H9 (cell line): ENCODE results near the gene TBX15. TPM values are rescaled to one million over a fixed set of nuclear protein-coding genes. Genes with fewer than 3 reads are reported as not detected.

Experiments used
- DNase-seq: peaks from one replicate; pipeline ENCODE4 v3.0.0-alpha.2; 2017
- H2AFZ ChIP-seq: one replicate; pipeline ENCODE4 v1.6.1; 2013; ENCODE audit warnings: mild to moderate bottlenecking, low read length, control low read depth, moderate library complexity
- H2AK5ac ChIP-seq: 2 replicates; pipeline ENCODE4 v1.6.1; 2013; ENCODE audit warnings: low read length, control low read depth, mixed read lengths; ENCODE audit not compliant: insufficient read length
- H2BK120ac ChIP-seq: one replicate; pipeline ENCODE4 v1.6.1; 2013; ENCODE audit warnings: low read depth, mild to moderate bottlenecking, low read length, control low read depth, inconsistent platforms; ENCODE audit not compliant: poor library complexity, severe bottlenecking
- H2BK12ac ChIP-seq: 2 replicates; pipeline ENCODE4 v1.6.1; 2013; ENCODE audit warnings: low read length, control low read depth, mixed read lengths, low read depth; ENCODE audit not compliant: insufficient read length
- H2BK15ac ChIP-seq: 2 replicates; pipeline ENCODE4 v1.6.1; 2013; ENCODE audit warnings: low read depth, low read length, control low read depth
- H2BK20ac ChIP-seq: one replicate; pipeline ENCODE4 v1.6.1; 2013; ENCODE audit warnings: low read depth, mild to moderate bottlenecking, low read length, control low read depth, inconsistent platforms; ENCODE audit not compliant: poor library complexity, severe bottlenecking
- H2BK5ac ChIP-seq: 2 replicates; pipeline ENCODE4 v1.6.1; 2013; ENCODE audit warnings: low read length, control low read depth, mixed read lengths; ENCODE audit not compliant: insufficient read length
- H3K14ac ChIP-seq: 2 replicates; pipeline ENCODE4 v1.6.1; 2013; ENCODE audit warnings: low read length, control low read depth; ENCODE audit not compliant: insufficient read depth
- H3K18ac ChIP-seq: 2 replicates; pipeline ENCODE4 v1.6.1; 2013; ENCODE audit warnings: low read depth, mild to moderate bottlenecking, mixed read lengths, low read length, control low read depth; ENCODE audit not compliant: insufficient read length
- H3K23ac ChIP-seq: 2 replicates; pipeline ENCODE4 v1.6.1; 2013; ENCODE audit warnings: low read length, control low read depth, mixed read lengths, low read depth; ENCODE audit not compliant: insufficient read length
- H3K23me2 ChIP-seq: 2 replicates; pipeline ENCODE4 v1.6.1; 2013; ENCODE audit warnings: low read depth, mild to moderate bottlenecking, mixed read lengths, low read length, control low read depth; ENCODE audit not compliant: insufficient read length, poor library complexity, severe bottlenecking
- H3K27ac ChIP-seq: 2 replicates; pipeline ENCODE4 v1.5.1; 2013; ENCODE audit warnings: low read length, control low read depth, mixed read lengths, low read depth; ENCODE audit not compliant: insufficient read length
- H3K27me3 ChIP-seq: 2 replicates; pipeline ENCODE4 v1.6.1; 2013; ENCODE audit warnings: low read length, control low read depth, inconsistent platforms; ENCODE audit not compliant: insufficient read depth
- H3K4ac ChIP-seq: 2 replicates; pipeline ENCODE4 v1.6.1; 2013; ENCODE audit warnings: low read depth, mild to moderate bottlenecking, control low read depth, inconsistent platforms, low read length, moderate library complexity
- H3K4me1 ChIP-seq: 2 replicates; pipeline ENCODE4 v1.6.1; 2013; ENCODE audit warnings: low read length, control low read depth, inconsistent platforms; ENCODE audit not compliant: insufficient read depth
- H3K4me2 ChIP-seq: 2 replicates; pipeline ENCODE4 v1.6.1; 2013; ENCODE audit warnings: low read length, control low read depth, mixed read lengths; ENCODE audit not compliant: insufficient read length, insufficient read depth
- H3K56ac ChIP-seq: 2 replicates; pipeline ENCODE4 v1.6.1; 2013; ENCODE audit warnings: low read depth, mild to moderate bottlenecking, mixed read lengths, low read length, control low read depth; ENCODE audit not compliant: insufficient read length
- H3K79me1 ChIP-seq: 2 replicates; pipeline ENCODE4 v1.6.1; 2013; ENCODE audit warnings: low read depth, mild to moderate bottlenecking, moderate library complexity, low read length, control low read depth, inconsistent platforms; ENCODE audit not compliant: insufficient read depth, poor library complexity, severe bottlenecking
- H3K79me2 ChIP-seq: 2 replicates; pipeline ENCODE4 v1.6.1; 2013; ENCODE audit warnings: low read length, control low read depth, inconsistent platforms; ENCODE audit not compliant: insufficient read depth
- H3K9ac ChIP-seq: 2 replicates; pipeline ENCODE4 v1.6.1; 2013; ENCODE audit warnings: low read length, control low read depth, mixed read lengths; ENCODE audit not compliant: insufficient read length; ENCODE audit errors: extremely low read depth
- H3K9me3 ChIP-seq: one replicate; pipeline ENCODE4 v1.6.1; 2013; ENCODE audit warnings: low read depth, low read length, inconsistent platforms; ENCODE audit not compliant: control insufficient read depth
- H3T11ph ChIP-seq: one replicate; pipeline ENCODE4 v1.6.1; 2013; ENCODE audit warnings: mild to moderate bottlenecking, low read length, control low read depth, inconsistent platforms
- H4K20me1 ChIP-seq: one replicate; pipeline ENCODE4 v1.6.1; 2013; ENCODE audit not compliant: control insufficient read depth, insufficient read length, insufficient read depth
- H4K5ac ChIP-seq: 2 replicates; pipeline ENCODE4 v1.6.1; 2013; ENCODE audit warnings: low read depth, mild to moderate bottlenecking, mixed read lengths, low read length, control low read depth; ENCODE audit not compliant: insufficient read length
- H4K8ac ChIP-seq: replicated peaks from 2 replicates; pipeline ENCODE4 v1.6.1; 2013; ENCODE audit warnings: low read length, control low read depth, mixed read lengths, low read depth; ENCODE audit not compliant: insufficient read length
- H4K91ac ChIP-seq: 2 replicates; pipeline ENCODE4 v1.6.1; 2013; ENCODE audit warnings: low read depth, mild to moderate bottlenecking, moderate library complexity, mixed read lengths, low read length, control low read depth; ENCODE audit not compliant: insufficient read length
- H3K27ac Mint-ChIP-seq, 3 experiments: 2 replicates in 2 of 3; 3 replicates in 1 of 3; pipeline ENCODE4 v1.8.0; 2020 to 2021; ENCODE audit warnings: mixed read lengths in 3 of 3, mild to moderate bottlenecking in 1 of 3, moderate library complexity in 1 of 3
- H3K27me3 Mint-ChIP-seq: 2 replicates; pipeline ENCODE4 v1.8.0; 2021; ENCODE audit warnings: low read depth, mild to moderate bottlenecking, moderate library complexity, mixed read lengths
- H3K36me3 Mint-ChIP-seq, 3 experiments: 2 replicates in 2 of 3; 3 replicates in 1 of 3; pipeline ENCODE4 v1.8.0; 2020 to 2021; ENCODE audit warnings: low read depth in 3 of 3, mixed read lengths in 3 of 3; ENCODE audit not compliant: insufficient read depth in 1 of 3
- H3K4me1 Mint-ChIP-seq, 2 experiments: 2 replicates each; pipeline ENCODE4 v1.8.0; 2020; ENCODE audit warnings: mixed read lengths in 2 of 2
- H3K4me3 Mint-ChIP-seq, 2 experiments: 2 replicates in 1 of 2; 3 replicates in 1 of 2; pipeline ENCODE4 v1.8.0; 2020 to 2021; ENCODE audit warnings: mild to moderate bottlenecking in 2 of 2, mixed read lengths in 2 of 2, moderate library complexity in 1 of 2
- H3K9me3 Mint-ChIP-seq, 2 experiments: 2 replicates in 1 of 2; 3 replicates in 1 of 2; pipeline ENCODE4 v1.8.0; 2020; ENCODE audit warnings: mild to moderate bottlenecking in 2 of 2, mixed read lengths in 2 of 2, moderate library complexity in 1 of 2
- WGBS: extraction: QIAGEN DNeasy Blood & Tissue Kit; methylation state at CpG from one replicate; pipeline ENCODE4 v1.1.7; 2013; ENCODE audit warnings: missing lambda C conversion rate, low lambda C conversion rate, mixed read lengths; ENCODE audit not compliant: insufficient read length; ENCODE audit errors: extremely low coverage; 5-methylcytosine and 5-hydroxymethylcytosine counted together
- total RNA-seq: library from RNA; stranded (reverse); gene quantifications from 2 replicates; pipeline ENCODE4 v1.2.1, GENCODE V29; 2021
- TF ChIP-seq, protein P1 (sequence below): fragments of 200-600 bp; sonication (generic); conservative IDR thresholded peaks from 3 replicates; pipeline ENCODE4 v1.8.0; 2021; ENCODE audit warnings: antibody characterized with exemption, mild to moderate bottlenecking

The TBX15 gene
- total RNA-seq, 1 experiment from 2014 or later = 0.07 TPM

DNA sequence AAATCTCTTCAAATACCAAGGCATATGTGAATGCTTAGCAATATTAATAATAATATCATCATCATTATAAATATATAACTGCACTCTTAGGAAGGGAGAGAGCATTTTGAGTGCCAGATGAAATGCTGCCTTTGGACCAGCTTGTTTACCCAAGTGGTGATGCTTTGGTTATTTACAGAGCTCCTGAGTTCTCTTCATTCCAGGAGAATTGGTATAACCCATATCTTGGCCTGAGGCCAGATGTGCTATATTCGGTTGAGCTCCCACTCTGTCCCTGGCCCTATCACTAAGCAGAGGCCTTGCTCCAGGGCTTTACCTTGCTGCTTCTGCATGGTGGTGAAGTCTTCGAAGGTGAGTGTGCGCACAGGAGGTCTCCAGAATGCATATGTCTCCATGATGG lies 89.4 kb downstream of the TBX15 start:
- Histone ChIP-seq H4K91ac (no peak overlapping the region), H4K8ac (no peak overlapping the region), H2AFZ (no peak overlapping the region), H3K18ac (no peak overlapping the region), H3K4ac (no peak overlapping the region), H2BK5ac (no peak overlapping the region), H3T11ph (no peak overlapping the region), H3K14ac (no peak overlapping the region), H3K79me2 (no peaks in the 10 kb centered on the region), H2BK15ac (no peak overlapping the region), H3K9ac (no peak overlapping the region), H3K4me2 (no peak overlapping the region), H3K23me2 (no peaks in the 10 kb centered on the region), H2BK12ac (no peak overlapping the region), H4K5ac (no peak overlapping the region), H3K79me1 (no peaks in the 10 kb centered on the region), H3K27ac (no peak overlapping the region), H3K4me1 (no peaks in the 10 kb centered on the region), H2AK5ac (no peak overlapping the region), H3K23ac (no peak overlapping the region), H3K9me3 (no peaks in the 10 kb centered on the region), H3K56ac (no peak overlapping the region), H2BK20ac (no peak overlapping the region), H3K27me3 (no peaks in the 10 kb centered on the region), H2BK120ac (no peak overlapping the region), H4K20me1 (no peaks in the 10 kb centered on the region)
- Mint-ChIP-seq H3K27ac (no peak overlapping the region), H3K4me3 (no peak overlapping the region), H3K9me3 (no peaks in the 10 kb centered on the region; a peak in 1 of 5 replicates), H3K27me3 (no peaks in the 10 kb centered on the region; the same call in 1 of the 2 replicates), H3K36me3 (no peaks in the 10 kb centered on the region), H3K4me1 (no peaks in the 10 kb centered on the region)
- no CpG with 5 or more reads among the region's 3 CpGs for WGBS
- TF ChIP-seq, protein P1, sequence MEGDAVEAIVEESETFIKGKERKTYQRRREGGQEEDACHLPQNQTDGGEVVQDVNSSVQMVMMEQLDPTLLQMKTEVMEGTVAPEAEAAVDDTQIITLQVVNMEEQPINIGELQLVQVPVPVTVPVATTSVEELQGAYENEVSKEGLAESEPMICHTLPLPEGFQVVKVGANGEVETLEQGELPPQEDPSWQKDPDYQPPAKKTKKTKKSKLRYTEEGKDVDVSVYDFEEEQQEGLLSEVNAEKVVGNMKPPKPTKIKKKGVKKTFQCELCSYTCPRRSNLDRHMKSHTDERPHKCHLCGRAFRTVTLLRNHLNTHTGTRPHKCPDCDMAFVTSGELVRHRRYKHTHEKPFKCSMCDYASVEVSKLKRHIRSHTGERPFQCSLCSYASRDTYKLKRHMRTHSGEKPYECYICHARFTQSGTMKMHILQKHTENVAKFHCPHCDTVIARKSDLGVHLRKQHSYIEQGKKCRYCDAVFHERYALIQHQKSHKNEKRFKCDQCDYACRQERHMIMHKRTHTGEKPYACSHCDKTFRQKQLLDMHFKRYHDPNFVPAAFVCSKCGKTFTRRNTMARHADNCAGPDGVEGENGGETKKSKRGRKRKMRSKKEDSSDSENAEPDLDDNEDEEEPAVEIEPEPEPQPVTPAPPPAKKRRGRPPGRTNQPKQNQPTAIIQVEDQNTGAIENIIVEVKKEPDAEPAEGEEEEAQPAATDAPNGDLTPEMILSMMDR = no peak
- no peak for DNase-seq
